Sigmoid colon (tissue), 7 donors: ENCODE results near the gene BTNL2. TPM values are rescaled to one million over a fixed set of nuclear protein-coding genes. Genes with fewer than 3 reads are reported as not detected.
"Not testable (repeated sequence)": the region's sequence is repeated elsewhere in the genome, so short reads cannot be mapped to it uniquely, and the experiment has no call there.

ENCODE experiments used
- DNase-seq: peaks from one replicate; pipeline ENCODE4 v3.0.0-alpha.2; 2019
- H3K27ac ChIP-seq, 4 donors: fragments of 200-600 bp; sonication (generic); one replicate each; pipeline ENCODE4 v1.5.1; 2016 to 2019; ENCODE audit warnings: mild to moderate bottlenecking in 1 of 4
- H3K27me3 ChIP-seq, 3 donors: fragments of 200-600 bp; sonication (generic); one replicate each; pipeline ENCODE4 v1.5.1; 2019; ENCODE audit warnings: mild to moderate bottlenecking in 1 of 3
- H3K36me3 ChIP-seq, 4 donors: fragments of 200-600 bp; sonication (generic); one replicate each; pipeline ENCODE4 v1.5.1; 2016 to 2019
- H3K4me1 ChIP-seq, 4 donors: fragments of 200-600 bp; sonication (generic); one replicate each; pipeline ENCODE4 v1.5.1; 2017 to 2019
- H3K4me3 ChIP-seq, 4 donors: fragments of 200-600 bp; sonication (generic); one replicate each; pipeline ENCODE4 v1.5.1; 2017 to 2019; ENCODE audit warnings: mild to moderate bottlenecking in 2 of 4, moderate library complexity in 1 of 4
- H3K9me3 ChIP-seq, 4 donors: fragments of 200-600 bp in 3 of 4; sonication (generic) in 3 of 4; one replicate each; pipeline versions ENCODE4 v1.5.1 to v1.6.1; 2013 to 2019
- CTCF ChIP-seq, 4 experiments: fragments of 450-650 bp in 3 of 4; fragments of 200-600 bp in 1 of 4; IDR thresholded peaks; one replicate each; pipeline ENCODE4 v1.5.1; 2016 to 2019; ENCODE audit warnings: antibody characterized with exemption in 4 of 4, mild to moderate bottlenecking in 3 of 4, moderate library complexity in 2 of 4
- EP300 ChIP-seq, 4 donors: sonication (generic); formaldehyde crosslinking; IDR thresholded peaks; one replicate each; pipeline ENCODE4 v1.6.1; 2017; ENCODE audit warnings: antibody characterized with exemption in 4 of 4
- POLR2A ChIP-seq, 2 donors: fragments of 450-650 bp; IDR thresholded peaks; one replicate each; pipeline ENCODE4 v1.6.1; 2016; ENCODE audit warnings: antibody characterized with exemption in 2 of 2, mild to moderate bottlenecking in 2 of 2, moderate library complexity in 2 of 2
- POLR2AphosphoS5 ChIP-seq, 4 donors: sonication (generic); formaldehyde crosslinking; IDR thresholded peaks; one replicate each; pipeline ENCODE4 v1.6.1; 2017; ENCODE audit warnings: antibody characterized with exemption in 4 of 4
- WGBS, 2 donors: extraction: QIAGEN DNeasy Blood & Tissue Kit; methylation state at CpG; one replicate each; pipeline ENCODE4 v1.1.7; 2013; 5-methylcytosine and 5-hydroxymethylcytosine counted together
- intact Hi-C: fragments of 100-400 bp; cut with DNase I; formaldehyde crosslinking; loops from one replicate; pipeline ENCODE4 v1.15.1; 2023
- polyA plus RNA-seq, 3 donors: library from polyadenylated mRNA; stranded (reverse); fragments of 200-250 nt; gene quantifications; one replicate each; pipeline ENCODE4 v1.2.3, GENCODE V29; 2013
- small RNA-seq, 3 donors: library from RNA; depleted of rRNA; stranded (forward); fragments of <200 nt; gene quantifications; one replicate each; pipeline ENCODE3, GENCODE V24; 2016
- total RNA-seq, 4 donors: library from RNA; depleted of rRNA; stranded (reverse); fragments of >200 nt; gene quantifications; one replicate each; pipeline ENCODE4 v1.1.0, GENCODE V29; 2016
- donor health status: healthy with polysubstance abuse.
- donor health status: Bipolar disorder and iron deficiency.
- donor health status: healthy.

The BTNL2 gene
- total and polyA plus RNA-seq, 7 donors, result not detected

- Histone ChIP-seq H3K36me3 (no peaks in the 10 kb centered on the region), H3K4me1 (no peaks in the 10 kb centered on the region), H3K9me3 (no peaks in the 10 kb centered on the region), H3K27ac (no peak overlapping the region), H3K4me3 (no peak overlapping the region), H3K27me3 (no peaks in the 10 kb centered on the region)
- intact Hi-C loops, result no loop called here
- TF ChIP-seq POLR2AphosphoS5 (IDR thresholded peaks at IDR 0.05), result no peak
- no peak for TF ChIP-seq EP300 (IDR thresholded peaks at IDR 0.05)
- TF ChIP-seq POLR2A (IDR thresholded peaks at IDR 0.05), result no peak
- TF ChIP-seq CTCF (IDR thresholded peaks at IDR 0.05), result no peak
- 74 to 96% methylated on average over 3 of the region's 3 CpGs for WGBS, 2 donors
- DNase-seq, result no peak
Observed at GRCh38 chr6:32367644-32368043, 39.3 kb downstream of the BTNL2 start.

GRCh38 chr6:32359225-32359624, 47.8 kb downstream of the BTNL2 start:
- H3K9me3 ChIP-seq, H3K27ac ChIP-seq, DNase-seq, H3K36me3 ChIP-seq, intact Hi-C loops, H3K27me3 ChIP-seq, H3K4me3 ChIP-seq, H3K4me1 ChIP-seq: not testable (repeated sequence)
- WGBS, 2 donors, result no CpG with 5 or more reads among the region's 1 CpG

GRCh38 chr6:32358548-32358947, 48.4 kb downstream of the BTNL2 start:
- H3K4me1 ChIP-seq, intact Hi-C loops: not testable (repeated sequence)

GRCh38 chr6:32355018-32355417, 52.0 kb downstream of the BTNL2 start:
- TF ChIP-seq POLR2A (IDR thresholded peaks at IDR 0.05) (no peak), CTCF (IDR thresholded peaks at IDR 0.05) (no peak), POLR2AphosphoS5 (IDR thresholded peaks at IDR 0.05) (no peak), EP300 (IDR thresholded peaks at IDR 0.05) (no peak)
- H3K27me3 ChIP-seq, result no peaks in the 10 kb centered on the region
- no peak for DNase-seq
- H3K4me3 ChIP-seq, result no peak overlapping the region
- H3K4me1 ChIP-seq, result no peaks in the 10 kb centered on the region
- H3K27ac ChIP-seq, result no peak overlapping the region
- intact Hi-C loops, result no loop called here
- WGBS, 2 donors, result 57 to 75% methylated on average over 1 of the region's 1 CpG
- H3K9me3 ChIP-seq, result no peaks in the 10 kb centered on the region
- H3K36me3 ChIP-seq, result no peaks in the 10 kb centered on the region

More at GRCh38 chr6:32358548-32358947, 48.4 kb downstream of the BTNL2 start:
- H3K9me3 ChIP-seq, H3K4me3 ChIP-seq, H3K27me3 ChIP-seq, H3K27ac ChIP-seq, DNase-seq, H3K36me3 ChIP-seq: not testable (repeated sequence)
- 75 to 95% methylated on average over 6 to 8 of the region's 8 CpGs for WGBS, 2 donors

GRCh38 chr6:32353348-32353747, 53.6 kb downstream of the BTNL2 start:
- TF ChIP-seq EP300 (IDR thresholded peaks at IDR 0.05), result no peak
- no peak for TF ChIP-seq CTCF (IDR thresholded peaks at IDR 0.05)
- no peak for TF ChIP-seq POLR2A (IDR thresholded peaks at IDR 0.05)
- TF ChIP-seq POLR2AphosphoS5 (IDR thresholded peaks at IDR 0.05), result no peak
- Histone ChIP-seq H3K27me3 (no peaks in the 10 kb centered on the region), H3K9me3 (no peaks in the 10 kb centered on the region), H3K4me3 (no peak overlapping the region), H3K27ac (no peak overlapping the region), H3K4me1 (no peaks in the 10 kb centered on the region), H3K36me3 (no peaks in the 10 kb centered on the region)
- no peak for DNase-seq
- intact Hi-C loops, result no loop called here
- WGBS, 2 donors, result 95 to 96% methylated on average over 2 of the region's 2 CpGs

Small RNA genes within 50 kb of the gene (small RNA-seq; reads per million reads assigned to genes)
- gene RNU6-603P, result 0 reads per million in 3 donors

Other genes starting within 250 kb of the BTNL2 start
- gene EGFL8, start 242.6 kb downstream of the BTNL2 start, total RNA-seq, result 10 to 100 TPM in 3 of 4 donors, 1 to 10 TPM in 1; 8.1 to 24.4 (median 14.3) TPM
- gene EGFL8, start 242.6 kb downstream of the BTNL2 start, polyA plus RNA-seq, result 10 to 100 TPM in 2 of 3 donors, 1 to 10 TPM in 1; 2.3 to 15.1 (median 13.8) TPM
- gene AGPAT1, start 231.1 kb downstream of the BTNL2 start, total RNA-seq, result 10 to 100 TPM; 32.4 to 45.7 (median 36.5) TPM
- 10 to 100 TPM; 36.6 to 54.2 (median 37.9) TPM for gene AGPAT1, start 231.1 kb downstream of the BTNL2 start, polyA plus RNA-seq
- 100 to 1,000 TPM in 2 of 4 donors, 10 to 100 TPM in 2; 61.5 to 118 (median 95.1) TPM for gene RNF5, start 228.8 kb downstream of the BTNL2 start, total RNA-seq
- 100 to 1,000 TPM in 2 of 3 donors, 10 to 100 TPM in 1; 95.2 to 220 (median 189) TPM for gene RNF5, start 228.8 kb downstream of the BTNL2 start, polyA plus RNA-seq
- gene AGER, start 222.9 kb downstream of the BTNL2 start, total RNA-seq, result 1 to 10 TPM; 1.9 to 8.9 (median 5.3) TPM
- gene AGER, start 222.9 kb downstream of the BTNL2 start, polyA plus RNA-seq, result 10 to 100 TPM in 1 of 3 donors, 1 to 10 TPM in 1, not detected in 1; 2.4 to 10.6 TPM
- gene PBX2, start 217.0 kb downstream of the BTNL2 start, total RNA-seq, result 10 to 100 TPM; 53.6 to 67.7 (median 57.0) TPM
- 10 to 100 TPM; 16.6 to 55.2 (median 19.8) TPM for gene PBX2, start 217.0 kb downstream of the BTNL2 start, polyA plus RNA-seq
- 10 to 100 TPM in 3 of 4 donors, 1 to 10 TPM in 1; 5.0 to 13.3 (median 10.4) TPM for gene GPSM3, start 214.5 kb downstream of the BTNL2 start, total RNA-seq
- gene GPSM3, start 214.5 kb downstream of the BTNL2 start, polyA plus RNA-seq, result 10 to 100 TPM; 15.5 to 56.2 (median 15.6) TPM
- gene NOTCH4, start 183.1 kb downstream of the BTNL2 start, total RNA-seq, result 10 to 100 TPM in 1 of 4 donors, 1 to 10 TPM in 3; 5.4 to 23.0 (median 6.3) TPM
- 1 to 10 TPM; 1.2 to 9.9 (median 1.8) TPM for gene NOTCH4, start 183.1 kb downstream of the BTNL2 start, polyA plus RNA-seq
- gene TSBP1, start 35.3 kb downstream of the BTNL2 start, total RNA-seq, result not detected
- gene TSBP1, start 35.3 kb downstream of the BTNL2 start, polyA plus RNA-seq, result not detected
- 100 to 1,000 TPM; 101 to 151 (median 113) TPM for gene HLA-DRA, start 32.7 kb upstream of the BTNL2 start, total RNA-seq
- 1,000 to 10,000 TPM in 1 of 3 donors, 100 to 1,000 TPM in 2; 137 to 1,090 (median 722) TPM for gene HLA-DRA, start 32.7 kb upstream of the BTNL2 start, polyA plus RNA-seq
- gene HLA-DRB5, start 123.1 kb upstream of the BTNL2 start, total RNA-seq, result 10 to 100 TPM in 1 of 4 donors, 1 to 10 TPM in 2, under 1 TPM in 1; 0.71 to 20.8 (median 1.6) TPM
- 10 to 100 TPM in 1 of 3 donors, 1 to 10 TPM in 1, not detected in 1; 2.1 to 13.6 TPM for gene HLA-DRB5, start 123.1 kb upstream of the BTNL2 start, polyA plus RNA-seq
- gene HLA-DRB1, start 182.7 kb upstream of the BTNL2 start, total RNA-seq, result 10 to 100 TPM; 23.5 to 44.6 (median 27.7) TPM
- gene HLA-DRB1, start 182.7 kb upstream of the BTNL2 start, polyA plus RNA-seq, result 100 to 1,000 TPM in 2 of 3 donors, 10 to 100 TPM in 1; 25.8 to 414 (median 158) TPM
- gene HLA-DQA1, start 230.2 kb upstream of the BTNL2 start, total RNA-seq, result 1 to 10 TPM in 3 of 4 donors, under 1 TPM in 1; 0.16 to 9.5 (median 4.0) TPM
- gene HLA-DQA1, start 230.2 kb upstream of the BTNL2 start, polyA plus RNA-seq, result 100 to 1,000 TPM in 2 of 3 donors, 10 to 100 TPM in 1; 32.4 to 250 (median 129) TPM